GM12878 (cell line): ENCODE measurements around the gene SERPING1. TPM values are rescaled to one million over a fixed set of nuclear protein-coding genes. Genes with fewer than 3 reads are reported as not detected.

ENCODE experiments used
- ATAC-seq: fragments of 200-7000 bp; cut with Tn5 transposase; 3 replicates; pipeline ENCODE4 v1.9.1; 2020; ENCODE audit warnings: mild to moderate bottlenecking, moderate library complexity
- BruUV-seq: library from RNA; stranded (reverse); fragments of 400-500 nt; replicated peaks from 2 replicates; lab custom pipeline; 2021; lab: Mats Ljungman, UMichigan
- CTCF ChIA-PET: fragments of 300-600 bp; sonication (Branson Sonifier 250); formaldehyde crosslinking; extraction: SDS; loops from one replicate; lab custom pipeline; 2021; ENCODE audit warnings: inconsistent platforms; lab: Yijun Ruan, JAX
- POLR2A ChIA-PET: fragments of 350-600 bp; formaldehyde crosslinking; extraction: SDS; loops from one replicate; lab custom pipeline; 2021; ENCODE audit warnings: inconsistent platforms; lab: Charles Lee
- RAD21 ChIA-PET: fragments of 300-600 bp; sonication (Branson Sonifier 250); formaldehyde crosslinking; loops from one replicate; lab custom pipeline; 2023; ENCODE audit warnings: antibody characterized with exemption; ENCODE audit not compliant: unreplicated experiment; lab: Charles Lee
- SMC1A ChIA-PET: fragments of 300-600 bp; sonication (Branson Sonifier 250); formaldehyde crosslinking; loops from one replicate; lab custom pipeline; 2023; ENCODE audit not compliant: unreplicated experiment, uncharacterized antibody; lab: Charles Lee
- DNase-seq: peaks from one replicate; pipeline ENCODE4 v3.0.0-alpha.2; 2011; ENCODE audit warnings: low read depth, low spot score
- FAIRE-seq: peaks from 3 replicates; lab custom pipeline; 2011; peaks lifted over from hg19 to GRCh38; lab: Jason Lieb, UNC
- H2AFZ ChIP-seq: 2 replicates; pipeline ENCODE4 v1.6.0; 2011; ENCODE audit warnings: low read depth, low read length, control low read depth; ENCODE audit not compliant: control insufficient read depth
- H3K27ac ChIP-seq: 2 replicates; pipeline ENCODE4 v1.5.1; 2011; ENCODE audit warnings: control low read depth; ENCODE audit not compliant: control insufficient read depth, insufficient read depth
- H3K27me3 ChIP-seq, 2 experiments: replicated peaks in 1 of 2; 2 replicates each; pipeline versions ENCODE4 v1.6.0 to v1.6.1; 2011; ENCODE audit warnings: low read length in 1 of 2; ENCODE audit not compliant: control insufficient read depth in 2 of 2, insufficient read depth in 2 of 2
- H3K36me3 ChIP-seq, 2 experiments: 2 replicates each; pipeline ENCODE4 v1.5.1; 2011; ENCODE audit warnings: low read length in 1 of 2; ENCODE audit not compliant: control insufficient read depth in 2 of 2, insufficient read depth in 2 of 2
- H3K4me1 ChIP-seq: 2 replicates; pipeline ENCODE4 v1.6.1; 2011; ENCODE audit warnings: mild to moderate bottlenecking, low read length, moderate library complexity, mixed read lengths; ENCODE audit not compliant: control insufficient read depth, insufficient read depth
- H3K4me2 ChIP-seq: 2 replicates; pipeline ENCODE4 v1.6.0; 2011; ENCODE audit warnings: control low read depth; ENCODE audit not compliant: control insufficient read depth, insufficient read depth
- H3K4me3 ChIP-seq: fragments of 200-600 bp; sonication (generic); 2 replicates; pipeline ENCODE4 v1.5.1; 2016
- H3K79me2 ChIP-seq: 2 replicates; pipeline ENCODE4 v1.6.0; 2011; ENCODE audit warnings: low read length; ENCODE audit not compliant: control insufficient read depth, insufficient read depth
- H3K9ac ChIP-seq: 2 replicates; pipeline ENCODE4 v1.8.0; 2011; ENCODE audit warnings: low read length, control low read depth, mixed read lengths; ENCODE audit not compliant: control insufficient read depth, insufficient read depth
- H3K9me3 ChIP-seq: replicated peaks from 3 replicates; pipeline ENCODE4 v1.5.1; 2011; ENCODE audit warnings: mild to moderate bottlenecking, low read length; ENCODE audit not compliant: control insufficient read depth, insufficient read depth
- H4K20me1 ChIP-seq: 2 replicates; pipeline ENCODE4 v1.6.0; 2011; ENCODE audit not compliant: control insufficient read depth, insufficient read depth
- ATF7 ChIP-seq: fragments of 450-650 bp; IDR thresholded peaks from 2 replicates; pipeline ENCODE4 v1.6.1; 2016; ENCODE audit warnings: low read depth, mild to moderate bottlenecking
- CBX5 ChIP-seq: sonication (generic); IDR thresholded peaks from 2 replicates; pipeline ENCODE4 v1.6.1; 2016; ENCODE audit warnings: low read depth, moderate library complexity, mild to moderate bottlenecking, inconsistent platforms
- CTCF ChIP-seq, 3 experiments: IDR thresholded peaks in 2 of 3; conservative IDR thresholded peaks in 1 of 3; 2 replicates each; pipeline ENCODE4 v1.5.1; 2011; ENCODE audit warnings: low read depth in 3 of 3, low read length in 3 of 3, mild to moderate bottlenecking in 3 of 3, control low read depth in 2 of 3, moderate library complexity in 2 of 3, inconsistent platforms in 1 of 3, mixed read lengths in 1 of 3; ENCODE audit not compliant: control insufficient read depth in 2 of 3, insufficient read depth in 1 of 3; ENCODE audit errors: extremely low read depth in 1 of 3
- FOXM1 ChIP-seq: IDR thresholded peaks from 2 replicates; pipeline ENCODE4 v1.6.1; 2012; ENCODE audit warnings: low read depth, mild to moderate bottlenecking, inconsistent platforms, low read length, moderate library complexity
- HCFC1 ChIP-seq: fragments of 150-350 bp; IDR thresholded peaks from 2 replicates; pipeline ENCODE4 v1.6.1; 2014; ENCODE audit warnings: low read length
- JUND ChIP-seq: IDR thresholded peaks from 2 replicates; pipeline ENCODE4 v1.6.1; 2012; ENCODE audit warnings: low read depth, mild to moderate bottlenecking, low read length, improper control_type of control experiment, moderate library complexity
- KAT2A ChIP-seq: conservative IDR thresholded peaks from 2 replicates; pipeline ENCODE4 v1.6.1; 2011; ENCODE audit warnings: low read depth, low read length; ENCODE audit not compliant: control insufficient read depth
- SUPT20H ChIP-seq: IDR thresholded peaks from 2 replicates; pipeline ENCODE4 v1.6.1; 2011; ENCODE audit warnings: low read depth, mild to moderate bottlenecking, low read length, moderate library complexity, borderline replicate concordance; ENCODE audit not compliant: control insufficient read depth
- TAF1 ChIP-seq: IDR thresholded peaks from 2 replicates; pipeline ENCODE4 v1.6.1; 2011; ENCODE audit warnings: mild to moderate bottlenecking, low read depth, low read length, borderline replicate concordance
- TCF7 ChIP-seq: IDR thresholded peaks from 2 replicates; pipeline ENCODE4 v1.6.1; 2014; ENCODE audit warnings: antibody characterized with exemption, borderline replicate concordance
- ZNF384 ChIP-seq: IDR thresholded peaks from 2 replicates; pipeline ENCODE4 v1.6.1; 2012; ENCODE audit warnings: low read depth, mild to moderate bottlenecking, low read length, improper control_type of control experiment, borderline replicate concordance
- WGBS: methylation state at CpG from one replicate; pipeline ENCODE4 v1.1.6; 2016; ENCODE audit warnings: low lambda C conversion rate; ENCODE audit not compliant: insufficient replicate concordance, insufficient coverage; ENCODE audit errors: missing lambda C conversion rate; 5-methylcytosine and 5-hydroxymethylcytosine counted together
- in situ Hi-C: fragments of 300-500 bp; cut with MboI; formaldehyde crosslinking; loops from 9 replicates; pipeline ENCODE4 v1.14.3; 2018; ENCODE audit warnings: mixed read lengths
- intact Hi-C: fragments of 100-400 bp; cut with micrococcal nuclease; formaldehyde crosslinking; loops from one replicate; pipeline ENCODE4 v1.14.2; 2022; ENCODE audit not compliant: unreplicated experiment
- polyA plus RNA-seq, 11 experiments: library from polyadenylated mRNA; depleted of rRNA in 4 of 11; unstranded in 6 of 11; stranded (reverse) in 5 of 11; fragments of >200 nt; fragmentation: Nextera tagmentation in 4 of 11; fragmentation: Illumina TruSeq in 1 of 11; extraction: Ambion mirVana in 4 of 11; extraction: Trizol in 1 of 11; gene quantifications; 1 replicate in 1 of 11; 2 replicates in 10 of 11; pipeline versions ENCODE4 v1.2.1 to v1.2.3, GENCODE V29; 2011 to 2016; ENCODE audit warnings: inconsistent platforms in 2 of 11, missing spikeins in 2 of 11, low read depth in 1 of 11
- total RNA-seq, 4 experiments: library from RNA; depleted of rRNA in 3 of 4; stranded (reverse); fragments of >200 nt in 3 of 4; fragmentation: Illumina TruSeq in 1 of 4; extraction: Trizol in 1 of 4; gene quantifications; 2 replicates each; pipeline versions ENCODE4 v1.2.1 to v1.2.3, GENCODE V29; 2013 to 2021
- TF ChIP-seq, protein P1 (sequence below): fragments of 450-650 bp; IDR thresholded peaks from 2 replicates; pipeline ENCODE4 v1.6.1; 2014; ENCODE audit warnings: mild to moderate bottlenecking

SERPING1 gene
- total and polyA plus RNA-seq, 10 of the 15 experiments (the other 5 are each of a cell fraction or from before 2014, with no cell fraction given): 0.24 to 1.4 TPM; not detected in 8

GRCh38 chr11:57619331-57619730 lies 21.8 kb downstream of the SERPING1 start:
- Histone ChIP-seq H3K4me3 (no peak overlapping the region), H3K27me3 (no peaks in the 10 kb centered on the region; a peak in 1 of 4 replicates), H3K9me3 (no peaks in the 10 kb centered on the region; the same call in 1 of the 3 replicates), H3K27ac (no peak overlapping the region), H4K20me1 (no peaks in the 10 kb centered on the region), H3K79me2 (no peaks in the 10 kb centered on the region), H3K4me1 (no peaks in the 10 kb centered on the region), H3K4me2 (no peak overlapping the region), H3K36me3 (no peaks in the 10 kb centered on the region), H2AFZ (no peak overlapping the region), H3K9ac (no peak overlapping the region)
- no TSS peak for BruUV-seq
- ATAC-seq: no peak
- SMC1A ChIA-PET: no interaction called here
- TF ChIP-seq ZNF384 (no peak), CTCF (IDR thresholded peaks at IDR 0.05 in 2 of 3, conservative IDR thresholded peaks at IDR 0.05 in 1 of 3; ENCODE audit: control insufficient read depth in 2 of 3, extremely low read depth in 1 of 3, insufficient read depth in 1 of 3, low read depth in 3 of 3, low read length in 3 of 3) (peak in 2 of 3 experiments; percentile 5 to 36; a peak in 2 of 6 replicates), TCF7 (no peak), CBX5 (peak; percentile 53; the same call in 1 of the 2 replicates)
- RAD21 ChIA-PET: no interaction called here
- FAIRE-seq: no peak
- CTCF ChIA-PET: no interaction called here
- DNase-seq: no peak
- intact Hi-C loops: no loop called here
- in situ Hi-C loops: no loop called here
- WGBS: 20% methylated on average over 2 of the region's 2 CpGs
- POLR2A ChIA-PET: no interaction called here

GRCh38 chr11:57620467-57620866 lies 23.0 kb downstream of the SERPING1 start:
- Histone ChIP-seq H2AFZ (no peak overlapping the region), H3K27ac (no peak overlapping the region), H3K4me2 (no peak overlapping the region), H4K20me1 (no peaks in the 10 kb centered on the region), H3K27me3 (no peaks in the 10 kb centered on the region), H3K36me3 (no peaks in the 10 kb centered on the region), H3K9me3 (no peaks in the 10 kb centered on the region; the same call in 1 of the 3 replicates), H3K79me2 (no peaks in the 10 kb centered on the region), H3K4me1 (no peaks in the 10 kb centered on the region), H3K9ac (no peak overlapping the region), H3K4me3 (no peak overlapping the region)
- intact Hi-C loops (no loop called here), in situ Hi-C loops (no loop called here)
- DNase-seq: no peak
- CTCF ChIA-PET: interaction anchor here (1.0 to 2.7 kb wide), 2 partner anchors 16 to 20 kb away, joined by 3 to 5 read pairs; no protein-coding TSS in a partner anchor
- no TSS peak for BruUV-seq
- POLR2A ChIA-PET: no interaction called here
- RAD21 ChIA-PET: no interaction called here
- FAIRE-seq: no peak
- ATAC-seq: no peak
- SMC1A ChIA-PET: interaction anchor here (1.3 kb wide), 1 partner anchor 9 kb away, joined by 3 read pairs; no protein-coding TSS in a partner anchor
- TF ChIP-seq ZNF384 (no peak), JUND (no peak), SUPT20H (no peak), TAF1 (no peak), CBX5 (no peak), ATF7 (no peak), FOXM1 (no peak), KAT2A (no peak), HCFC1 (no peak)
- TF ChIP-seq, protein P1, sequence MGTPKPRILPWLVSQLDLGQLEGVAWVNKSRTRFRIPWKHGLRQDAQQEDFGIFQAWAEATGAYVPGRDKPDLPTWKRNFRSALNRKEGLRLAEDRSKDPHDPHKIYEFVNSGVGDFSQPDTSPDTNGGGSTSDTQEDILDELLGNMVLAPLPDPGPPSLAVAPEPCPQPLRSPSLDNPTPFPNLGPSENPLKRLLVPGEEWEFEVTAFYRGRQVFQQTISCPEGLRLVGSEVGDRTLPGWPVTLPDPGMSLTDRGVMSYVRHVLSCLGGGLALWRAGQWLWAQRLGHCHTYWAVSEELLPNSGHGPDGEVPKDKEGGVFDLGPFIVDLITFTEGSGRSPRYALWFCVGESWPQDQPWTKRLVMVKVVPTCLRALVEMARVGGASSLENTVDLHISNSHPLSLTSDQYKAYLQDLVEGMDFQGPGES: no peak
